Gastrocnemius medialis (tissue), 4 donors: ENCODE results near the gene CENPX. TPM values are rescaled to one million over a fixed set of nuclear protein-coding genes. Genes with fewer than 3 reads are reported as not detected.
A peak's percentile ranks its signal among the peaks of the same experiment; 100 is the strongest.

Source experiments
- ATAC-seq, 2 donors: fragments of 150-250 bp; one replicate each; pipeline ENCODE4 v1.9.1; 2016
- DNase-seq, 2 donors: peaks; one replicate each; pipeline ENCODE4 v3.0.0-alpha.2; 2019
- H3K27ac ChIP-seq, 4 donors: fragments of 200-600 bp; sonication (generic); 1 replicate in 1 of 4; 2 replicates in 3 of 4; pipeline ENCODE4 v1.5.1; 2016 to 2018; ENCODE audit warnings: mild to moderate bottlenecking in 2 of 4, moderate library complexity in 1 of 4
- H3K27me3 ChIP-seq, 3 donors: fragments of 200-600 bp; sonication (generic) in 2 of 3; 1 replicate in 1 of 3; 2 replicates in 2 of 3; pipeline versions ENCODE4 v1.5.1 to v1.6.0; 2016 to 2019; ENCODE audit warnings: mild to moderate bottlenecking in 1 of 3, moderate library complexity in 1 of 3
- H3K36me3 ChIP-seq, 2 donors: fragments of 200-600 bp; sonication (generic) in 1 of 2; one replicate each; pipeline ENCODE4 v1.5.1; 2017 to 2018
- H3K4me1 ChIP-seq, 2 donors: fragments of 200-600 bp; sonication (generic) in 1 of 2; one replicate each; pipeline ENCODE4 v1.5.1; 2016 to 2017; ENCODE audit warnings: mild to moderate bottlenecking in 2 of 2
- H3K4me3 ChIP-seq, 4 donors: fragments of 200-600 bp; sonication (generic) in 3 of 4; 1 replicate in 1 of 4; 2 replicates in 3 of 4; pipeline ENCODE4 v1.5.1; 2016 to 2019; ENCODE audit warnings: mild to moderate bottlenecking in 2 of 4
- H3K9me3 ChIP-seq, 3 donors: fragments of 200-600 bp; sonication (generic) in 2 of 3; 1 replicate in 1 of 3; 2 replicates in 2 of 3; pipeline ENCODE4 v1.5.1; 2016 to 2019
- CTCF ChIP-seq, 5 experiments: fragments of 450-650 bp in 3 of 5; fragments of 200-600 bp in 2 of 5; sonication (generic) in 2 of 5; IDR thresholded peaks in 4 of 5; conservative IDR thresholded peaks in 1 of 5; 1 replicate in 4 of 5; 2 replicates in 1 of 5; pipeline ENCODE4 v1.5.1; 2016 to 2019; ENCODE audit warnings: antibody characterized with exemption in 5 of 5, mild to moderate bottlenecking in 3 of 5, moderate library complexity in 3 of 5
- POLR2A ChIP-seq, 2 donors: fragments of 450-650 bp; IDR thresholded peaks; one replicate each; pipeline ENCODE4 v1.6.1; 2017; ENCODE audit warnings: antibody characterized with exemption in 2 of 2, mild to moderate bottlenecking in 2 of 2, moderate library complexity in 2 of 2
- in situ Hi-C, 4 donors: fragments of 200-750 bp; cut with MboI; loops; one replicate each; pipeline versions ENCODE4 v1.15.0 to v1.8.0; 2017; ENCODE audit warnings: low sequenced_read_pairs in 4 of 4
- intact Hi-C: fragments of 100-400 bp; cut with DNase I; formaldehyde crosslinking; loops from one replicate; pipeline ENCODE4 v1.15.1; 2023; ENCODE audit warnings: low total_unique reads
- total RNA-seq, 4 donors: library from RNA; depleted of rRNA; stranded (reverse); fragments of >200 nt; gene quantifications; one replicate each; pipeline versions ENCODE4 v1.1.0 to v1.2.3, GENCODE V29; 2016

CENPX gene
- total RNA-seq, 4 donors from 2014 or later: 41.2 to 62.7 (median 57.0) TPM

GRCh38 chr17:81994593-81995462 lies 27.9 kb downstream of the CENPX start:
- H3K27ac ChIP-seq: no peak overlapping the region
- intact Hi-C loops (no loop called here), in situ Hi-C loops (no loop called here)
- ATAC-seq: no peak
- no peak overlapping the region for H3K4me3 ChIP-seq
- no peaks in the 10 kb centered on the region for H3K9me3 ChIP-seq
- no peaks in the 10 kb centered on the region for H3K27me3 ChIP-seq
- H3K36me3 ChIP-seq: peaks cover 0 to 4% of the 10 kb centered on the region in 2 donors
- TF ChIP-seq CTCF (IDR thresholded peaks at IDR 0.05 in 4 of 5, conservative IDR thresholded peaks at IDR 0.05 in 1 of 5) (no peak), POLR2A (IDR thresholded peaks at IDR 0.05) (no peak)
- DNase-seq: no peak
- H3K4me1 ChIP-seq: peaks cover 17 to 43% of the 10 kb centered on the region in 2 donors

GRCh38 chr17:81993729-81994592 lies 28.7 kb downstream of the CENPX start:
- peaks cover 0 to 4% of the 10 kb centered on the region in 2 donors for H3K36me3 ChIP-seq
- no peak for DNase-seq
- H3K27ac ChIP-seq: no peak overlapping the region
- no peak overlapping the region for H3K4me3 ChIP-seq
- TF ChIP-seq POLR2A (IDR thresholded peaks at IDR 0.05) (no peak), CTCF (IDR thresholded peaks at IDR 0.05 in 4 of 5, conservative IDR thresholded peaks at IDR 0.05 in 1 of 5) (no peak)
- H3K9me3 ChIP-seq: no peaks in the 10 kb centered on the region
- ATAC-seq: no peak
- no peaks in the 10 kb centered on the region for H3K27me3 ChIP-seq
- peaks cover 17 to 36% of the 10 kb centered on the region in 2 donors for H3K4me1 ChIP-seq
- intact Hi-C loops: no loop called here
- in situ Hi-C loops: no loop called here

DNA sequence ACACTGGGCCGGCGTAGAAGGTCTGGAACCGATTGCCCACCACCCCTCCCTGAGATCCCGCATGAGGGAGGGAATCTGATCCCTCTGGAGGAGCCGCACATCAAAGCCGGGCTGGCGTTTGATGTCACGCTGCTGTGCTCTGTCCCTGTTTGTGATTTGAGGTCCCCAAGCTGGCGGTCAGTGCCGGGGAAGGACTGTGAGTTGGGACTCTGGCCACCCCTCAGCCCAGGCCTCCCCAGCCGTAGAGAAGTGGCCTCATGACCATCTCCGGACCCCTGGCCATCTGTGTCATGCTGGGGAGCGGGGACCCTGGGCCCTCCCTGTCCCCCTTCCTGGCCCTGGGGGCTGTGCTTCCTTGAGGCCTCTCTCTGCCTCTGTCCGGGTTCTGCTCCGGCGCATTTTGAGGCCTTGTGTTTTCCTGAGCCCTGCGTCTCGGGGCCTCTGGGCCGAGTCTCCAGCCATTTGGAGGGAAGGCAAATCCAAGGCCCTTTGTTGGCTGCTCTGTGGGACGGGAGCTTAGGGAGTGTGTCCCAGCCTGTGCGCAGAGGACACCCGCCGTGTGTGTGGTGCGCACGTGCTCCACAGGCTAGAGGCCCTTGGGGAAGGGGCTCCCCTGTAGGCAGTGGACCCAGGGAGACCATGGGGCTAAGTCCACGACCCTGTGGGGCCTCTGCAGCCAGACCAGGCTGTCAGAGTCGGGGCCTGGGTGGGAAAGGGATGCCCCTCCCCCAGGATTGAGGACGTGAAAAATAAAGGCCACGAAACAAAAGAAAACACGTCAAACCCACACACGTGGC lies 30.2 kb downstream of the CENPX start:
- in situ Hi-C loops: no loop called here
- Histone ChIP-seq H3K4me3 (peak overlapping the region; percentile 32 to 59 (median 34)), H3K9me3 (no peaks in the 10 kb centered on the region), H3K27me3 (no peaks in the 10 kb centered on the region), H3K27ac (peak overlapping the region; percentile 84 to 87 (median 86)), H3K4me1 (peaks cover 17 to 23% of the 10 kb centered on the region in 2 donors), H3K36me3 (peaks cover 0 to 4% of the 10 kb centered on the region in 2 donors)
- TF ChIP-seq POLR2A (IDR thresholded peaks at IDR 0.05): no peak
- no peak for TF ChIP-seq CTCF (IDR thresholded peaks at IDR 0.05 in 4 of 5, conservative IDR thresholded peaks at IDR 0.05 in 1 of 5)
- DNase-seq (no peak), ATAC-seq (peak; percentile 19 to 39)
- intact Hi-C loops: no loop called here

DNA sequence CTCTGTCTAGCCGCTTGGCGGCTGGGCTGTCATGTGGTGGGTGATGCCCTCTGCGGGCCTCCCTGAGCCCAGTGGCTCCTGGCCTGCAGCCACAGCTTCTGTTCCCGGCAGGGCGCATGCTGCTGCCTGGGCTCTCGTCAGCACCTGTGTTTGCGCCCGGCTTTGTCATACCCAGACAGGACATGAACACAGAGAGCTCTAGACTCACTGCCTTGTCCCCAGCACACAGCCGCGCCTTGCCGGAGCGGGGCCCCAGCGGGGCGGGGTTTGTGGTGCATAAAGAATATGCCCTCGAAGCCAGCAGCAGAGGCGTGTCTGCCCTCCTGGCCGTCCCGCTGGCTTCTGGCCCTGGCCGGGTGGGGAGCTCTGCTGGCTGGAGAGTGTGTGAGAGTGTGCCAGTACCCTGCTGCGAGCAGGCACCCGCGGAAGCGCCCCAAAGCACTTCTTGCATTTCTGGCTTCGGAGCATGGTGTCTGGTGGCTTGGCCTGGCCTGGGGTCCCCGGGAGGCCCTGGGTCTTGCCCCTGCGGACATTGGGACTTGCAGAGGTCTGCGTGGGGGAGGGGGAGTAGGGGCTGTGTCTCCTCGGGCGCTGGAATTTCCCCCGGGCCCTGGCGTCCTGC lies 30.9 kb downstream of the CENPX start:
- Histone ChIP-seq H3K9me3 (no peaks in the 10 kb centered on the region), H3K4me3 (peak overlapping the region; percentile 32 to 59 (median 34)), H3K27ac (peak overlapping the region; percentile 84 to 87 (median 86)), H3K36me3 (peaks cover 0 to 11% of the 10 kb centered on the region in 2 donors), H3K4me1 (peaks cover 17 to 23% of the 10 kb centered on the region in 2 donors), H3K27me3 (no peaks in the 10 kb centered on the region)
- intact Hi-C loops: loop anchor here (1.0 kb wide), 1 partner anchor 32 kb away; no protein-coding TSS in a partner anchor
- in situ Hi-C loops: no loop called here
- DNase-seq: peak; percentile 82 to 93
- TF ChIP-seq CTCF (IDR thresholded peaks at IDR 0.05 in 4 of 5, conservative IDR thresholded peaks at IDR 0.05 in 1 of 5) (peak in 1 of 5 experiments; percentile 20), POLR2A (IDR thresholded peaks at IDR 0.05) (peak; percentile 29 to 37)
- ATAC-seq: peak; percentile 93 to 94
